Subcutaneous abdominal adipose tissue (tissue), 5 donors: ENCODE measurements around the gene ALDH1A2.

Experiments used
- H3K27ac ChIP-seq: one replicate; pipeline ENCODE4 v1.7.0; 2013; ENCODE audit warnings: low read depth, mild to moderate bottlenecking, inconsistent platforms, low read length, moderate library complexity
- H3K27me3 ChIP-seq, 5 donors: one replicate each; pipeline ENCODE4 v1.7.0; 2013; ENCODE audit warnings: low read length in 5 of 5, inconsistent platforms in 1 of 5; ENCODE audit not compliant: control insufficient read depth in 5 of 5, insufficient read depth in 4 of 5
- H3K36me3 ChIP-seq, 5 donors: one replicate each; pipeline ENCODE4 v1.7.0; 2013; ENCODE audit warnings: low read length in 5 of 5; ENCODE audit not compliant: control insufficient read depth in 5 of 5, insufficient read depth in 5 of 5
- H3K4me1 ChIP-seq, 5 donors: one replicate each; pipeline ENCODE4 v1.7.0; 2013; ENCODE audit warnings: low read length in 5 of 5, mild to moderate bottlenecking in 3 of 5, moderate library complexity in 1 of 5; ENCODE audit not compliant: control insufficient read depth in 5 of 5, insufficient read depth in 5 of 5
- H3K4me3 ChIP-seq, 5 donors: one replicate each; pipeline ENCODE4 v1.7.0; 2013; ENCODE audit warnings: low read length in 5 of 5, low read depth in 1 of 5
- H3K9ac ChIP-seq, 5 donors: one replicate each; pipeline ENCODE4 v1.7.0; 2013; ENCODE audit warnings: low read length in 5 of 5, mild to moderate bottlenecking in 4 of 5, moderate library complexity in 3 of 5
- H3K9me3 ChIP-seq, 5 donors: one replicate each; pipeline ENCODE4 v1.7.0; 2013; ENCODE audit warnings: low read length in 5 of 5; ENCODE audit not compliant: control insufficient read depth in 5 of 5
- donor health status: healthy.
- donor health status: healthy.
- donor health status: healthy.
- donor health status: healthy.
- donor health status: healthy.

The ALDH1A2 gene

DNA sequence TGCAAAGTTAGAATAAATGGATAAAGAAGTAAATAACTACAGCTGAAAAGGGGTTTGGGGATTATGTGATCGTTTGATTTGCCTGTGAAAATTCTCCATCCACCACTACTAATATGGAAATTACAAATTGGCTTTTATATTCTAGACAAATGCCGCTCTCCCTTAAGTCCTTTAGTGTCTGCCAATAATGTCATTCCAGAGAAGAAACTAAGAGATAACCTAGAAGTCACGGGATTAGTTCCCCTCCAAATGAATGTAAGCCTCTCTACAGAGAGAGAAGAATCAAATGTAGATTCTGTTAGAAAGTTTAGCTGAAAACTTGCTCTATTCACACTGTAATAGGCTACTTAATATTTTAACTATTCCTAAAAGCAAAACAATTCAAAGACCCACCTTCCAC lies 92.0 kb downstream of the ALDH1A2 start:
- no peak overlapping the region for H3K27ac ChIP-seq
- H3K36me3 ChIP-seq = no peaks in the 10 kb centered on the region
- H3K9ac ChIP-seq = no peak overlapping the region
- H3K4me1 ChIP-seq = no peaks in the 10 kb centered on the region
- peaks cover 0 to 3% (median 0%) of the 10 kb centered on the region in 5 donors for H3K27me3 ChIP-seq
- H3K9me3 ChIP-seq = no peaks in the 10 kb centered on the region
- H3K4me3 ChIP-seq = no peak overlapping the region

DNA sequence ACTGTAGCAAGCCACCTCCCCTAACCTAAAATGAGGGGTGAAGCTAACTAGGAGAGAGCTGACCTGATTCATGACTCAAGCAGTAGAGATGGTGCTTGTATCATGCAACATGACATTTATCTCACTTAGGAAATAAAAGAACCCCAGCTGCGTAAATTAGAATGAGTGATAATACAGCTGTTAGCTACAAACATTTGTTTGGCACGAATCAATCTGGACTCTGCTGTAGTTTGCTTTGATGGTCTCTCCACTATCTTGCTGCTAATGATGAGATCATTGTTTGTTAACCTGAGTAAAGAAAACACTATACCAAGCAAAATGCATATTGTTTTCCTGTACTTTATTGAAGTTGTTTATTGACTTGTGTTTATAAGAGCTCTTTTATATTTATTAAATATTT lies 92.6 kb downstream of the ALDH1A2 start:
- Histone ChIP-seq H3K4me1 (no peaks in the 10 kb centered on the region), H3K9ac (no peak overlapping the region), H3K9me3 (no peaks in the 10 kb centered on the region), H3K36me3 (no peaks in the 10 kb centered on the region), H3K27me3 (peaks cover 0 to 3% (median 0%) of the 10 kb centered on the region in 5 donors), H3K4me3 (no peak overlapping the region), H3K27ac (no peak overlapping the region)

DNA sequence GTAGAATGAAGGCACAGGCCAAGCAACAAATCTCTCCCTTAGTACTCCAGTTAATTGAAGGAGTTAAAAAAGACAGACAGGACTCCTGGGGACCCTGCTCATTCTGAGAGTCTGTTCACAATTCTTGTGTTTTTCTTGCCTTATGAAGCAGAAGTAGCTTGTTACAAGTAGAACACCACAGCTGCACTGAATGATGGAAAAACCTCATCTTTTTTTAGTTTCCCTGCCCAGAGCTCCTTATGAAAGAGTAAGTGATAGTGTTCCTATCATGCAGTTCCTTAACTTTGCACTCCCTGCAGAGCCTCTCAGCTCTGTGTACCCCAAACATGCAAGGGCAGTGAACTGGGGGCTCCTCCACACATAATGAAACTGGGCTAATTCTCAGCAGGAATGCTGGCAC lies 95.5 kb downstream of the ALDH1A2 start:
- Histone ChIP-seq H3K36me3 (no peaks in the 10 kb centered on the region), H3K27me3 (peaks cover 0 to 3% (median 0%) of the 10 kb centered on the region in 5 donors), H3K9ac (no peak overlapping the region), H3K4me1 (no peaks in the 10 kb centered on the region), H3K4me3 (no peak overlapping the region), H3K9me3 (no peaks in the 10 kb centered on the region), H3K27ac (no peak overlapping the region)

DNA sequence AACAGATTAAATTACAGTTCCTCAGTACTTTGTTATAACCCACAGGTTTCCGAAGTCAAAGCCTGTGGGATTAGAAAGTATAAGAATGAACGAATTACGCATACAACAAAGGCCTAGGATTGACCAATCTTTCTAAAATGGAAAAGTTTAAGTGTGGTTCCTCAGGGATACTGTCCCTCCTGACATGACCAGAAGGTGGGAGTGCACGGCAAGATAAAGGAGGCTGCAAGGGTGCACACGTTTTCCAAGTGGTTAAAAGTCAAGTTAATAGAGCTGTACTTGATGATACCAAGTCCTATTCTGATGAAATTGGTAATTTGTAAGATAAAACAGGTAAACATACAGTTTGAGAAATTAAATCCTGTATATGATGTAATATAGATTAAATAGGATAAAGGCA lies 96.2 kb downstream of the ALDH1A2 start:
- no peaks in the 10 kb centered on the region for H3K36me3 ChIP-seq
- no peak overlapping the region for H3K4me3 ChIP-seq
- H3K27me3 ChIP-seq = peaks cover 0 to 3% (median 0%) of the 10 kb centered on the region in 5 donors
- H3K4me1 ChIP-seq = no peaks in the 10 kb centered on the region
- no peaks in the 10 kb centered on the region for H3K9me3 ChIP-seq
- no peak overlapping the region for H3K9ac ChIP-seq
- no peak overlapping the region for H3K27ac ChIP-seq

GRCh38 chr15:57962887-57963286 lies 102.6 kb downstream of the ALDH1A2 start:
- no peaks in the 10 kb centered on the region for H3K4me1 ChIP-seq
- H3K36me3 ChIP-seq = no peaks in the 10 kb centered on the region
- no peak overlapping the region for H3K4me3 ChIP-seq
- no peaks in the 10 kb centered on the region for H3K9me3 ChIP-seq
- H3K27ac ChIP-seq = no peak overlapping the region
- H3K27me3 ChIP-seq = peaks cover 0 to 7% (median 2%) of the 10 kb centered on the region in 5 donors
- no peak overlapping the region for H3K9ac ChIP-seq

DNA sequence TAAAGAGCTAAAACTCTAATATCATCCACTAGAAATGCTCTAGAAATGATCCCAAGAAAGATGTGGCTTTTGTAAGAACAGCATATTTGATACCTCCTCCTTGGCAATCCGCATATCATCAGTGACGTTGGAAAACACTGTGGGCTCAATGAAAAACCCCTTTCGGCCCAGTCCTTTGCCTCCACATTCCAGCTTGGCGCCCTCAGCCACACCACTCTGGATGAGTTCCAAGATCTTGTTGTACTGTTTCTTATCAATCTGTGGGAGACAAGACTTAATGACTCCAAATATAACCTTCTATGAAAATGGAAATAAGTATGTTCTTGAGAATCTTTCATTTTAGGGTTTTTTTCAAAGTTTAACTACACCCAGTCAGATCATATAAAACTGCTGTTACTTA lies 103.6 kb downstream of the ALDH1A2 start:
- no peaks in the 10 kb centered on the region for H3K9me3 ChIP-seq
- no peaks in the 10 kb centered on the region for H3K4me1 ChIP-seq
- H3K27me3 ChIP-seq = peaks cover 0 to 9% (median 3%) of the 10 kb centered on the region in 5 donors
- no peak overlapping the region for H3K9ac ChIP-seq
- no peak overlapping the region for H3K27ac ChIP-seq
- H3K4me3 ChIP-seq = no peak overlapping the region
- H3K36me3 ChIP-seq = no peaks in the 10 kb centered on the region

GRCh38 chr15:57957113-57957512 lies 108.4 kb downstream of the ALDH1A2 start:
- H3K27me3 ChIP-seq = peaks cover 0 to 9% (median 3%) of the 10 kb centered on the region in 5 donors
- H3K36me3 ChIP-seq = no peaks in the 10 kb centered on the region
- no peaks in the 10 kb centered on the region for H3K9me3 ChIP-seq
- H3K27ac ChIP-seq = no peak overlapping the region
- H3K4me1 ChIP-seq = no peaks in the 10 kb centered on the region
- no peak overlapping the region for H3K4me3 ChIP-seq
- no peak overlapping the region for H3K9ac ChIP-seq

DNA sequence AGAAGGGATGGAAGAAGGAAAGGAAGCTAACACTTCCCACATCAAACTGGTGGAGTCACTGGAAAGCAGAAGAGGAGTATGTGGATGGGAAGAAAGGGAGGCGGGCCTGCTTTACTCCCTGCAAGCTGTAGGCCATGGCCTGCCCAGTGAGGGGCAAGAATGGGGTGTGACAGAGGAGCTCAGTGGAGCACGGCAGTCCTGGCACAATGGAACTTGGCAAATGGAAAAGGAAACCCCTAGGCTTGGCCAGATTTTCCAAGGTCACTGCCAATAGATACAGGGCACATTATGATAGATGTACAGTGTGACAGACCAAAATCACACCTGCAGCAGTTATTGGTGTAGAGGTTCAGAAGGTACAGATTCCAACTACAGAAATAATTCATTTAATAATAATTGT lies 111.6 kb downstream of the ALDH1A2 start:
- Histone ChIP-seq H3K9ac (no peak overlapping the region), H3K27me3 (peaks cover 0 to 8% (median 4%) of the 10 kb centered on the region in 5 donors), H3K4me1 (no peaks in the 10 kb centered on the region), H3K36me3 (no peaks in the 10 kb centered on the region), H3K4me3 (no peak overlapping the region), H3K27ac (no peak overlapping the region), H3K9me3 (no peaks in the 10 kb centered on the region)

DNA sequence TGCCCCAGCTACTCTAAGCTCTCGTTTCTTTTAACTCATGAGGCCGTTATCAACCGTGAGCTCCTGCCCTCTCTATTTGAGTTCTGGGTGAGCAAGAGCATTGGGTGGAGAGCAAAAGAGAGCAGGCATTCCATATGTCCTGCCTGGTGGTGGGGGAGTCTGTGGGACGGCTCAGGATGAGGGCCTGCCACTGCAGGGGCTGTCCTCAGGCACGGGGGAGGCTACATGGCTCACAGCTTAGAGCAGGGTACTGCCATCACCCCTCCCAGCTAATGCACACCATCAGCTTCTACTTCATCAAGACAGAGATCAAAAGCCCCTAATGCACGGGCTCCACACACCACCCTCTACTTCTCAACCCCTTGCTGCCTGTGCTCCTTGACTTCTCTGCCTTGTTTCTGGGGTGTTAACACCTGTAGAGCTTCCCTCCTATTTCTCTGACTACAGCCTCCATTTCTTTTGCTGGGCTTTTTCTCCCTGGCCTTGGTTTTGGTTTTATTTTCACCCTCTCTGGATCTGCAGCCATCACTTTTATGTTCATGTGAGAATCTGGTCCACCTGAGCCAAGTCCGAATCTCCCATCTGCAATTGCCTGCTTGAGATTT lies 114.1 kb downstream of the ALDH1A2 start:
- Histone ChIP-seq H3K27me3 (peaks cover 3 to 6% (median 4%) of the 10 kb centered on the region in 5 donors), H3K27ac (no peak overlapping the region)

GRCh38 chr15:57950381-57950946 lies 115.0 kb downstream of the ALDH1A2 start:
- Histone ChIP-seq H3K9me3 (no peaks in the 10 kb centered on the region), H3K4me1 (no peaks in the 10 kb centered on the region), H3K27ac (no peak overlapping the region)

More for the DNA sequence above, 114.1 kb downstream of the ALDH1A2 start:
- H3K4me1 ChIP-seq = no peaks in the 10 kb centered on the region
- H3K9me3 ChIP-seq = no peaks in the 10 kb centered on the region
- no peak overlapping the region for H3K9ac ChIP-seq
- no peak overlapping the region for H3K4me3 ChIP-seq
- no peaks in the 10 kb centered on the region for H3K36me3 ChIP-seq

More at GRCh38 chr15:57950381-57950946, 115.0 kb downstream of the ALDH1A2 start:
- Histone ChIP-seq H3K4me3 (no peak overlapping the region), H3K36me3 (no peaks in the 10 kb centered on the region), H3K9ac (no peak overlapping the region), H3K27me3 (peaks cover 3 to 6% (median 4%) of the 10 kb centered on the region in 5 donors)
